ENCODE measurements around the gene TTF1.

- TF ChIP-seq POLR2A (IDR thresholded peaks at IDR 0.05): no peak
- TF ChIP-seq, protein P1, sequence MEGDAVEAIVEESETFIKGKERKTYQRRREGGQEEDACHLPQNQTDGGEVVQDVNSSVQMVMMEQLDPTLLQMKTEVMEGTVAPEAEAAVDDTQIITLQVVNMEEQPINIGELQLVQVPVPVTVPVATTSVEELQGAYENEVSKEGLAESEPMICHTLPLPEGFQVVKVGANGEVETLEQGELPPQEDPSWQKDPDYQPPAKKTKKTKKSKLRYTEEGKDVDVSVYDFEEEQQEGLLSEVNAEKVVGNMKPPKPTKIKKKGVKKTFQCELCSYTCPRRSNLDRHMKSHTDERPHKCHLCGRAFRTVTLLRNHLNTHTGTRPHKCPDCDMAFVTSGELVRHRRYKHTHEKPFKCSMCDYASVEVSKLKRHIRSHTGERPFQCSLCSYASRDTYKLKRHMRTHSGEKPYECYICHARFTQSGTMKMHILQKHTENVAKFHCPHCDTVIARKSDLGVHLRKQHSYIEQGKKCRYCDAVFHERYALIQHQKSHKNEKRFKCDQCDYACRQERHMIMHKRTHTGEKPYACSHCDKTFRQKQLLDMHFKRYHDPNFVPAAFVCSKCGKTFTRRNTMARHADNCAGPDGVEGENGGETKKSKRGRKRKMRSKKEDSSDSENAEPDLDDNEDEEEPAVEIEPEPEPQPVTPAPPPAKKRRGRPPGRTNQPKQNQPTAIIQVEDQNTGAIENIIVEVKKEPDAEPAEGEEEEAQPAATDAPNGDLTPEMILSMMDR (IDR thresholded peaks at IDR 0.05): no peak
- no peak for TF ChIP-seq POLR2AphosphoS5 (IDR thresholded peaks at IDR 0.05)
These were observed 60.5 kb downstream of the TTF1 start for GRCh38 chr9:132346177-132346576.
